Upper lobe of right lung (tissue), 1 donor: ENCODE results near the gene ANKDD1B. TPM values are rescaled to one million over a fixed set of nuclear protein-coding genes. Genes with fewer than 3 reads are reported as not detected.
A peak's percentile ranks its signal among the peaks of the same experiment; 100 is the strongest.

Source experiments
- ATAC-seq: fragments of 200-7000 bp; cut with Tn5 transposase; one replicate; pipeline ENCODE4 v1.9.1; 2020; ENCODE audit warnings: mild to moderate bottlenecking, moderate library complexity
- DNase-seq: peaks from one replicate; pipeline ENCODE4 v3.0.0-alpha.2; 2020
- H3K27ac ChIP-seq: fragments of 200-600 bp; one replicate; pipeline ENCODE4 v1.8.0; 2022
- H3K27me3 ChIP-seq: fragments of 200-600 bp; one replicate; pipeline ENCODE4 v1.8.0; 2022; ENCODE audit warnings: mild to moderate bottlenecking
- H3K36me3 ChIP-seq: fragments of 200-600 bp; one replicate; pipeline ENCODE4 v1.8.0; 2022
- H3K4me1 ChIP-seq: fragments of 200-600 bp; one replicate; pipeline ENCODE4 v1.8.0; 2022
- H3K4me3 ChIP-seq: fragments of 200-600 bp; one replicate; pipeline ENCODE4 v1.8.0; 2022; ENCODE audit warnings: mild to moderate bottlenecking
- H3K9me3 ChIP-seq: fragments of 200-600 bp; one replicate; pipeline ENCODE4 v1.8.0; 2022
- intact Hi-C: fragments of 100-400 bp; cut with DNase I; formaldehyde crosslinking; loops from one replicate; pipeline ENCODE4 v1.11.0; 2022
- total RNA-seq: library from RNA; stranded (reverse); fragmentation: NEBNext Ultra II Directional; extraction: Animal tissue kit (Norgen Biotek cat#: 25700); gene quantifications from one replicate; pipeline ENCODE4 v1.2.1, GENCODE V29; 2021
- TF ChIP-seq, protein P1 (sequence below): fragments of 200-600 bp; IDR thresholded peaks from one replicate; pipeline ENCODE4 v1.8.0; 2022; ENCODE audit warnings: antibody characterized with exemption
- donor health status: DM: no; HTN: yes; CAD: no; lungs with severe emphysema.

The ANKDD1B gene
- total RNA-seq, 1 donor from 2014 or later, result 3.7 TPM

DNA sequence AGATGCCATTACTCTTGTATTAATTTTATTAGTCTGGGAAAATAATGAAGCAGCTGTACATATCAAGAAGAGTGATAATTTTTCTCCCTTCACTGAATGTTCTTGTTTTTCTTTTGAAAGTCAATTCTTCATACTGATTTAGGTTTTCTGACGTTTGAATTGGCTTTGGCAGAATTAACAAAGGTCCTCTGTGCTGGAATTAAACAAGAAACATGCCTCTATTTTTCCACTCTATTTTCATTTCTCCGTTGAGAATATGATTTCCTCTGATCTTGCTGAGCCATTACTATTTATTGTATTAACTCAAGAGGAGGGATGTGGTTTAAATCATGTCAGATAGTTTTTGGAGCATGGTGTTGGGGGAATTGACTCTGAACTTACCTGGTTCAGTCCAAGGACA lies 42.3 kb downstream of the ANKDD1B start:
- Histone ChIP-seq H3K4me3 (no peak overlapping the region), H3K27ac (no peak overlapping the region), H3K27me3 (no peaks in the 10 kb centered on the region), H3K4me1 (no peaks in the 10 kb centered on the region), H3K36me3 (no peaks in the 10 kb centered on the region), H3K9me3 (no peaks in the 10 kb centered on the region)
- TF ChIP-seq, protein P1, sequence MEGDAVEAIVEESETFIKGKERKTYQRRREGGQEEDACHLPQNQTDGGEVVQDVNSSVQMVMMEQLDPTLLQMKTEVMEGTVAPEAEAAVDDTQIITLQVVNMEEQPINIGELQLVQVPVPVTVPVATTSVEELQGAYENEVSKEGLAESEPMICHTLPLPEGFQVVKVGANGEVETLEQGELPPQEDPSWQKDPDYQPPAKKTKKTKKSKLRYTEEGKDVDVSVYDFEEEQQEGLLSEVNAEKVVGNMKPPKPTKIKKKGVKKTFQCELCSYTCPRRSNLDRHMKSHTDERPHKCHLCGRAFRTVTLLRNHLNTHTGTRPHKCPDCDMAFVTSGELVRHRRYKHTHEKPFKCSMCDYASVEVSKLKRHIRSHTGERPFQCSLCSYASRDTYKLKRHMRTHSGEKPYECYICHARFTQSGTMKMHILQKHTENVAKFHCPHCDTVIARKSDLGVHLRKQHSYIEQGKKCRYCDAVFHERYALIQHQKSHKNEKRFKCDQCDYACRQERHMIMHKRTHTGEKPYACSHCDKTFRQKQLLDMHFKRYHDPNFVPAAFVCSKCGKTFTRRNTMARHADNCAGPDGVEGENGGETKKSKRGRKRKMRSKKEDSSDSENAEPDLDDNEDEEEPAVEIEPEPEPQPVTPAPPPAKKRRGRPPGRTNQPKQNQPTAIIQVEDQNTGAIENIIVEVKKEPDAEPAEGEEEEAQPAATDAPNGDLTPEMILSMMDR, result no peak
- DNase-seq (no peak), ATAC-seq (no peak)
- intact Hi-C loops, result no loop called here

- intact Hi-C loops, result no loop called here
- no peak for ATAC-seq
Measured at GRCh38 chr5:75654693-75655295, 43.5 kb downstream of the ANKDD1B start.

GRCh38 chr5:75656311-75657003 lies 45.2 kb downstream of the ANKDD1B start:
- Histone ChIP-seq H3K27ac (peak overlapping the region; percentile 24), H3K36me3 (no peaks in the 10 kb centered on the region), H3K27me3 (no peaks in the 10 kb centered on the region), H3K4me1 (no peaks in the 10 kb centered on the region), H3K4me3 (peak overlapping the region; percentile 54), H3K9me3 (no peaks in the 10 kb centered on the region)
- TF ChIP-seq, protein P1, result no peak
- intact Hi-C loops, result no loop called here
- peak; percentile 75 for ATAC-seq
- DNase-seq, result no peak

More at GRCh38 chr5:75654693-75655295, 43.5 kb downstream of the ANKDD1B start:
- Histone ChIP-seq H3K4me3 (no peak overlapping the region), H3K9me3 (no peaks in the 10 kb centered on the region), H3K27ac (no peak overlapping the region), H3K36me3 (no peaks in the 10 kb centered on the region), H3K4me1 (no peaks in the 10 kb centered on the region), H3K27me3 (no peaks in the 10 kb centered on the region)
- DNase-seq, result no peak
- TF ChIP-seq, protein P1, result no peak

DNA sequence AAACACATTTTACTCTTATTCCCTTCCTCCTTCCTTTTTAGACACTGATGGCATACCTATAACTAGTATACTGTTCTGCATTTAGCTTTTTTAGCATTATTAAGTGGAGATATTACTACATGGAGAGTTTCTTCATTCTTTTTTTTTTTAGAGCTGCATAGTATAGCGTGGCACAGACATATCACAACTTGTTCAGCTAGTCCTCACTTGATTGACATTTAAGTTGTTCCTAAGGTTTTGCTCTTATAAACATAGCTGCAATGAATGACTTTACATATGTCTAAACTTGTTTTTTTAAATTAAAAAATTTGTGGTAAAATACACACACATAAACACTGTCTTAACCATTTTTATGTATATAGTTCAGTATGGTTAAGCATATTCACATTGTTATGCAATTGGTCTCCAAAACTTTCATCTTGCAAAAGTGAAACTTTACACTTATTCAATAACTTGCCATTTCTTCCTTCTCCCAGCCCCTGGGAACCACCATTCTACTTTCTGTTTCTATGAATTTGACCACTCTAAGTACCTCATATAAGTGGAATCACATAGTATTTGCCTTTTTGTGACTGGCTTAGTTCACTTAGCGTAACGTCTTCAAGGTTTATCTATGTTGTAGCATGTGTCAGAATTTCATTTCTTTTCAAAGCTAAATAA lies 48.7 kb downstream of the ANKDD1B start:
- Histone ChIP-seq H3K4me3 (no peak overlapping the region), H3K36me3 (no peaks in the 10 kb centered on the region), H3K27me3 (no peaks in the 10 kb centered on the region), H3K27ac (no peak overlapping the region), H3K9me3 (no peaks in the 10 kb centered on the region), H3K4me1 (no peaks in the 10 kb centered on the region)
- intact Hi-C loops, result no loop called here
- ATAC-seq (no peak), DNase-seq (no peak)
- TF ChIP-seq, protein P1, result no peak

- ATAC-seq, result peak; percentile 76
- intact Hi-C loops, result no loop called here
Measured at GRCh38 chr5:75660678-75661465, 49.6 kb downstream of the ANKDD1B start.

More at GRCh38 chr5:75660678-75661465, 49.6 kb downstream of the ANKDD1B start:
- no peaks in the 10 kb centered on the region for H3K9me3 ChIP-seq
- H3K27me3 ChIP-seq, result no peaks in the 10 kb centered on the region
- TF ChIP-seq, protein P1, result no peak
- H3K4me3 ChIP-seq, result no peak overlapping the region
- no peaks in the 10 kb centered on the region for H3K4me1 ChIP-seq
- DNase-seq, result no peak
- H3K36me3 ChIP-seq, result no peaks in the 10 kb centered on the region
- no peak overlapping the region for H3K27ac ChIP-seq
